Measurements from ENCODE around the gene MAP3K10.
"Not testable (repeated sequence)": the region's sequence is repeated elsewhere in the genome, so short reads cannot be mapped to it uniquely, and the experiment has no call there.

Gene MAP3K10

GRCh38 chr19:40217934-40218890 lies 27.0 kb downstream of the MAP3K10 start, which contains the start of gene TTC9B:
Gene TTC9B, minus strand, starts transcription at chr19:40218384. Its CDS starts 3 bp downstream, at chr19:40218381.
- DNase-seq = peak; percentile 15

- not testable (repeated sequence) for DNase-seq
Observed at GRCh38 chr19:40219029-40219428, 27.8 kb downstream of the MAP3K10 start.

GRCh38 chr19:40219721-40220276 lies 28.6 kb downstream of the MAP3K10 start:
- no peak for DNase-seq

- no peak for DNase-seq
Observed at GRCh38 chr19:40220674-40221073, 29.4 kb downstream of the MAP3K10 start.

GRCh38 chr19:40221858-40222619 lies 30.8 kb downstream of the MAP3K10 start:
- DNase-seq = peak; percentile 86

GRCh38 chr19:40223135-40223822 lies 32.1 kb downstream of the MAP3K10 start:
- DNase-seq = no peak

- DNase-seq = no peak
Observed at GRCh38 chr19:40224342-40225150, 33.3 kb downstream of the MAP3K10 start.

- DNase-seq = no peak
Observed at GRCh38 chr19:40225440-40226305, 34.4 kb downstream of the MAP3K10 start.

- no peak for DNase-seq
Observed at GRCh38 chr19:40228346-40228745, 37.1 kb downstream of the MAP3K10 start.

GRCh38 chr19:40228863-40229262 lies 37.6 kb downstream of the MAP3K10 start:
- DNase-seq = no peak

- no peak for DNase-seq
Observed at GRCh38 chr19:40229484-40229883, 38.3 kb downstream of the MAP3K10 start.

- DNase-seq = no peak
Observed at GRCh38 chr19:40229926-40230417, 38.7 kb downstream of the MAP3K10 start.

- DNase-seq = no peak
Observed at GRCh38 chr19:40231057-40231456, 39.8 kb downstream of the MAP3K10 start.

- no peak for DNase-seq
Observed at GRCh38 chr19:40231544-40232424, 40.6 kb downstream of the MAP3K10 start.

GRCh38 chr19:40232479-40232878 lies 41.3 kb downstream of the MAP3K10 start:
- DNase-seq = no peak

GRCh38 chr19:40232949-40233810 lies 42.0 kb downstream of the MAP3K10 start:
- DNase-seq = no peak

- no peak for DNase-seq
Observed at GRCh38 chr19:40233811-40234389, 42.7 kb downstream of the MAP3K10 start.
